CD4-positive, alpha-beta memory T cell (primary cell): ENCODE data around the gene DBP. TPM values are rescaled to one million over a fixed set of nuclear protein-coding genes. Genes with fewer than 3 reads are reported as not detected.
"Not testable (repeated sequence)": the region's sequence is repeated elsewhere in the genome, so short reads cannot be mapped to it uniquely, and the experiment has no call there.

Experiments
- CTCF ChIA-PET: fragments of 350-600 bp; sonication (Branson Sonifier 250); formaldehyde crosslinking; loops from one replicate; lab custom pipeline; 2021; ENCODE audit warnings: inconsistent platforms; ENCODE audit not compliant: partially characterized antibody; lab: Charles Lee
- POLR2A ChIA-PET: fragments of 350-600 bp; sonication (Branson Sonifier 250); formaldehyde crosslinking; loops from one replicate; lab custom pipeline; 2021; ENCODE audit not compliant: partially characterized antibody; lab: Charles Lee
- DNase-seq, 5 donors: peaks; one replicate each; pipeline versions ENCODE4 v3.0.0 to v3.0.0-alpha.2; 2020 to 2022; ENCODE audit warnings: mixed read lengths in 1 of 5
- H3K27ac ChIP-seq: one replicate; pipeline ENCODE4 v1.7.0; 2013; ENCODE audit warnings: low read depth, low read length
- H3K27me3 ChIP-seq: 2 replicates; pipeline ENCODE4 v1.7.0; 2013; ENCODE audit warnings: mild to moderate bottlenecking, low read length, moderate library complexity; ENCODE audit not compliant: insufficient read depth
- H3K36me3 ChIP-seq: 2 replicates; pipeline ENCODE4 v1.7.0; 2013; ENCODE audit warnings: mild to moderate bottlenecking, low read length, moderate library complexity; ENCODE audit not compliant: insufficient read depth
- H3K4me1 ChIP-seq: 2 replicates; pipeline ENCODE4 v1.7.0; 2013; ENCODE audit warnings: mild to moderate bottlenecking, low read length, moderate library complexity; ENCODE audit not compliant: insufficient read depth
- H3K4me3 ChIP-seq, 2 donors: one replicate each; pipeline ENCODE4 v1.7.0; 2013; ENCODE audit warnings: low read length in 2 of 2, mild to moderate bottlenecking in 1 of 2
- H3K9me3 ChIP-seq, 2 donors: one replicate each; pipeline ENCODE4 v1.7.0; 2013; ENCODE audit warnings: low read length in 2 of 2, control low read depth in 1 of 2; ENCODE audit not compliant: control insufficient read depth in 1 of 2
- H3K27ac Mint-ChIP-seq, 7 donors: one replicate each; pipeline ENCODE4 v1.8.0; 2020 to 2021; ENCODE audit warnings: mixed read lengths in 7 of 7, mild to moderate bottlenecking in 6 of 7, inconsistent platforms in 3 of 7, moderate library complexity in 3 of 7
- H3K27me3 Mint-ChIP-seq, 2 donors: one replicate each; pipeline ENCODE4 v1.8.0; 2020 to 2021; ENCODE audit warnings: mixed read lengths in 2 of 2
- H3K36me3 Mint-ChIP-seq, 2 donors: one replicate each; pipeline ENCODE4 v1.8.0; 2020 to 2021; ENCODE audit warnings: mixed read lengths in 2 of 2, inconsistent platforms in 1 of 2, mild to moderate bottlenecking in 1 of 2
- H3K4me1 Mint-ChIP-seq, 4 donors: one replicate each; pipeline ENCODE4 v1.8.0; 2020 to 2021; ENCODE audit warnings: mixed read lengths in 4 of 4, mild to moderate bottlenecking in 1 of 4
- H3K4me3 Mint-ChIP-seq, 8 donors: one replicate each; pipeline ENCODE4 v1.8.0; 2020 to 2021; ENCODE audit warnings: mixed read lengths in 8 of 8, mild to moderate bottlenecking in 7 of 8, moderate library complexity in 6 of 8, inconsistent platforms in 3 of 8
- H3K9me3 Mint-ChIP-seq, 8 donors: one replicate each; pipeline ENCODE4 v1.8.0; 2020 to 2021; ENCODE audit warnings: mixed read lengths in 8 of 8, mild to moderate bottlenecking in 5 of 8, inconsistent platforms in 3 of 8, moderate library complexity in 1 of 8
- intact Hi-C: fragments of 100-400 bp; cut with micrococcal nuclease; formaldehyde crosslinking; loops from one replicate; pipeline ENCODE4 v1.15.1; 2023
- polyA plus RNA-seq, 2 donors: library from polyadenylated mRNA; unstranded; fragments of 300-500 nt; fragmentation: Illumina TruSeq; gene quantifications; one replicate each; pipeline ENCODE4 v1.2.3, GENCODE V29; 2021
- total RNA-seq, 2 experiments: library from RNA; stranded (reverse); gene quantifications; one replicate each; pipeline ENCODE4 v1.2.3, GENCODE V29; 2021

DBP gene
- total and polyA plus RNA-seq, 4 experiments from 2014 or later: 37.4 to 113 (median 66.0) TPM

DNA sequence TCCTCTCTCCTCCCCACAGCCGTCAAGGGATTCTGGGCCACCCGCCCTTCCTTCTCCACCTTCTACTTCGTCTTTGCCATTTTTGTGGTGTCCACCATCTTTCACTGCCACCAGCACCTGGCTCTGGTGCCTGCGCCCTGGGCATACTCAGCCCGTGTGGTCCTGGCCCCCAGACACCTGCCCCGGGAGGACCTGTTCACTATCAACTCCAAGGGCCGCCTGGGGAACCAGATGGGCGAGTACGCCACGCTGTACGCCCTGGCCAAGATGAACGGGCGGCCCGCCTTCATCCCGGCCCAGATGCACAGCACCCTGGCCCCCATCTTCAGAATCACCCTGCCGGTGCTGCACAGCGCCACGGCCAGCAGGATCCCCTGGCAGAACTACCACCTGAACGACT is 42.8 kb upstream of the DBP start:
- H3K36me3 Mint-ChIP-seq, CTCF ChIA-PET, H3K9me3 ChIP-seq, H3K27ac ChIP-seq, H3K27me3 ChIP-seq, POLR2A ChIA-PET, DNase-seq, H3K36me3 ChIP-seq, H3K4me1 Mint-ChIP-seq, H3K4me3 Mint-ChIP-seq, intact Hi-C loops, H3K4me3 ChIP-seq, H3K4me1 ChIP-seq, H3K27me3 Mint-ChIP-seq, H3K27ac Mint-ChIP-seq, H3K9me3 Mint-ChIP-seq: not testable (repeated sequence)

DNA sequence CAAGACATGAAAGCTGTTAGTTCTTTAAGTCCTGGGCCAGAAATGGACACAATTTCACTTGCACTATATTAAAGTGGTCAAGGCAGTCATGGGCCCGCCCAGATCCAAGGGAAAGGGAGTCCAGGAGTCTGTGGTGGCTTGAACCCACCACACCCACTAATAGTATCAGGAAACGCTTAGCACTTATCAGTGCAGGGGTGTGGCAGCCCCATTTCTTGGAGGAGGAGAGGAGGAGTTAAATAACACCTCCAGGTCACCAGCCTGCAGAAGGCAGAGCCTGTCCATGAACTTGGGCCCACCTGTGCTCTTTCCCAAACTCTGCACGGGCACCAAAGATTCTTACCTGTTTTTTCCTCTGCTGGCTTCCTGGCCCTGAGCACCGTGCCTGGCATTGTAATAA is 41.0 kb upstream of the DBP start:
- DNase-seq: no peak
- Mint-ChIP-seq H3K27ac (no peak overlapping the region), H3K36me3 (no peaks in the 10 kb centered on the region), H3K4me1 (peaks cover 5 to 8% (median 6%) of the 10 kb centered on the region in 4 donors), H3K27me3 (no peaks in the 10 kb centered on the region), H3K9me3 (no peaks in the 10 kb centered on the region), H3K4me3 (no peak overlapping the region)
- Histone ChIP-seq H3K4me1 (peaks cover 9% of the 10 kb centered on the region), H3K9me3 (no peaks in the 10 kb centered on the region), H3K36me3 (no peaks in the 10 kb centered on the region), H3K27ac (no peak overlapping the region), H3K4me3 (no peak overlapping the region), H3K27me3 (no peaks in the 10 kb centered on the region)
- ChIA-PET CTCF (interaction anchor here (1.2 to 1.3 kb wide), 2 partner anchors 10 to 33 kb away, joined by 5 to 8 read pairs; partner anchors contain the start of gene CA11), POLR2A (interaction anchor here (1.0 kb wide), 1 partner anchor 61 kb away, joined by 3 read pairs; no protein-coding TSS in a partner anchor)
- intact Hi-C loops: no loop called here

DNA sequence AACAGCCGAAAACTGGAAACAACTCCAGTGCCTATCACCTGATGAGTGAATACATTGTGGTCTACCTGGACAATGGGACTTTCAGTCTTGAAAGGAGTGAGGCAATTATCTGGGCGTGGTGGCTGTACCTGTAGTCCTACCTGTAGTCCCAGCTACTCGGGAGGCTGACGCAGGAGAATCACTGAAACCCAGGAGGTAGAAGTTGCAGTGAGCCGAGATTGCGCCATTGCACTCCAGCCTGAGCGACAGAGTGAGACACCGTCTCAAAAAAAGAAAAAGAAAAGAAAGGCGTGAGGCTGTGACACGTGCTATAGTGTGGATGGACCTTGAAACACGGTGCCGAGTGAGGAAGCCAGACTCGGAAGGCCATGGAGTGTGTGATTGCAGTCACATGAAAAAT is 39.7 kb upstream of the DBP start:
- no peak overlapping the region for H3K4me3 Mint-ChIP-seq
- no peak overlapping the region for H3K4me3 ChIP-seq
- no peaks in the 10 kb centered on the region for H3K36me3 Mint-ChIP-seq
- H3K9me3 ChIP-seq: no peaks in the 10 kb centered on the region
- no peaks in the 10 kb centered on the region for H3K36me3 ChIP-seq
- no peaks in the 10 kb centered on the region for H3K27me3 ChIP-seq
- H3K4me1 Mint-ChIP-seq: peaks cover 5 to 8% (median 6%) of the 10 kb centered on the region in 4 donors
- ChIA-PET CTCF (interaction anchor here (1.6 to 3.6 kb wide), 4 partner anchors 12 to 166 kb away, joined by 4 to 34 read pairs (median 7); partner anchors contain the start of gene CA11), POLR2A (interaction anchor here (0.6 to 3.3 kb wide), 2 partner anchors 32 to 199 kb away, joined by 3 to 25 read pairs; partner anchors contain the start of gene CA11)
- no peak overlapping the region for H3K27ac ChIP-seq
- peaks cover 9% of the 10 kb centered on the region for H3K4me1 ChIP-seq
- no peaks in the 10 kb centered on the region for H3K9me3 Mint-ChIP-seq
- H3K27me3 Mint-ChIP-seq: no peaks in the 10 kb centered on the region
- no peak for DNase-seq
- intact Hi-C loops: no loop called here
- H3K27ac Mint-ChIP-seq: no peak overlapping the region

DNA sequence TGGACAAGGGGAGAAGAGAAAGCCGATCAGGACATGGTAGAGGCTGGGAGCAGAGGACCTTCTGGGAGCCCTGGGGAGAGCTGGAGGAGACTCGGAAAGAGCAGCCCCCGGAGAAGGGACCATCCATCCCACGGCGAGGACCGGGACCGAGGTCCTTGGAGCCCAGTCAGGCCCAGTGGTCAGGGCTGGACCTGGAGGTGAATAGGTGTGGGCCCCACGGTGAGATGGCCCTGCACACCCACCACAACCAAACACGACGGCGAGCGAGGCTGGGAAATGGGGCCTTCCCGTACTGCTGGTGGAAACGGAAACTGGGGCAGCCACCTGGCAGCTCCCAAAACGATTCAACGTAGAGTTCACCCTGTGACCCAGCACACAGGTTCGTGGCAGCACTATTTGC is 39.3 kb upstream of the DBP start:
- peaks cover 5 to 8% (median 6%) of the 10 kb centered on the region in 4 donors for H3K4me1 Mint-ChIP-seq
- no peaks in the 10 kb centered on the region for H3K9me3 Mint-ChIP-seq
- Histone ChIP-seq H3K36me3 (no peaks in the 10 kb centered on the region), H3K9me3 (no peaks in the 10 kb centered on the region), H3K4me1 (peaks cover 9% of the 10 kb centered on the region), H3K27ac (no peak overlapping the region), H3K27me3 (no peaks in the 10 kb centered on the region), H3K4me3 (no peak overlapping the region)
- no peak overlapping the region for H3K27ac Mint-ChIP-seq
- no peaks in the 10 kb centered on the region for H3K27me3 Mint-ChIP-seq
- DNase-seq: no peak
- ChIA-PET POLR2A (interaction anchor here (0.6 to 3.3 kb wide), 2 partner anchors 31 to 199 kb away, joined by 3 to 25 read pairs; partner anchors contain the start of gene CA11), CTCF (interaction anchor here (1.6 to 3.6 kb wide), 6 partner anchors 9 to 166 kb away, joined by 4 to 34 read pairs (median 8); partner anchors contain the start of gene CA11)
- H3K36me3 Mint-ChIP-seq: no peaks in the 10 kb centered on the region
- H3K4me3 Mint-ChIP-seq: no peak overlapping the region
- intact Hi-C loops: no loop called here

DNA sequence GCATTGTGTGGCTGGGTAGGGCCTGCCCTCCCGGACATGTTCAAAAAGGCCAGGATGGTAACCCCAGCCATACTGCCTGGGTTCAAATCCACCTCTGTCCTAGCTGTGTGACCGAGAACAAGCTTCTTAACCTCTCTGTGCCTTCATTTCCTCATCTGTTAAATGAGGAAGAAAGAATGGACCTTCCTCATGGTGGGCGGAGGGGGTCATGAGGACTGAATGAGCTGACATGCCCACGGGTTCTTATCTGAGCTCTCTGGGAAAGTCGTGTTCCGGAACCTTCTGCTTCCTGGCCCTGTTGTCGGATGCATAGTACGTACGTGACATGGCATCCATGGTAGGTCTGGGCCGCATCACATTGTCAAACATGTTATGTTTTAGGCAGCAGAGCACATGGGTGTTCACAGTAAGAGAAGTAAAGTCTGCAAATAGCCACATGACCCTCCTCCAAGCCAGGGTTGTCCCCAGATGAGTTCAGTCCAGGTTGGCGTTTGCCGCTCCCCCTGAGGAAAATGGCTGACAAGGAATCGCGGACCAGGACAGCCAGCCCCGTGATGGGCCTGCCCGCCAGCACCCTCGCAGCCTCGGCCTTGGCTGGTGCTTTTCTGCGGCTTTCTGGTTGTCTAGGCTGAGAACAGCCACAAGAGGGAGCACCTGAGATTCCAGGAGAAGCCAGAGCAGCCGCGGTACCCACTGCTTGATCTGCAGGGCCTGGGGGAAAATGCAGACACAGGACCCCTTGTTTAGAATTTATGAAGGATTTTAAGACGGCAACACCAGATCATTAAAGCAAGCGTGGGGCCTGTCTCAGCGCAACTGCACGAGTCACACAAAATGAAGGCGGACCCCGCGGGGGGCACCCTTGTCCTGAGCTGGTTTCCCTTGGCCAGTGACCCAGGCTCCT is 38.0 kb upstream of the DBP start:
- no peaks in the 10 kb centered on the region for H3K36me3 Mint-ChIP-seq
- Histone ChIP-seq H3K36me3 (no peaks in the 10 kb centered on the region), H3K27me3 (no peaks in the 10 kb centered on the region), H3K4me1 (peaks cover 9% of the 10 kb centered on the region), H3K9me3 (no peaks in the 10 kb centered on the region), H3K27ac (no peak overlapping the region), H3K4me3 (no peak overlapping the region)
- H3K9me3 Mint-ChIP-seq: no peaks in the 10 kb centered on the region
- intact Hi-C loops: loop anchor here (1.0 to 2.0 kb wide), 3 partner anchors 29 to 167 kb away; partner anchors contain the start of gene CA11
- POLR2A ChIA-PET: interaction anchor here (0.6 to 3.3 kb wide), 6 partner anchors 8 to 77 kb away, joined by 3 to 25 read pairs (median 4); partner anchors contain the start of genes CA11 and DBP
- peak overlapping the region in 1 of 8 donors; percentile 2 for H3K4me3 Mint-ChIP-seq
- DNase-seq: peak; percentile 72 to 80 (median 75)
- H3K27me3 Mint-ChIP-seq: no peaks in the 10 kb centered on the region
- H3K27ac Mint-ChIP-seq: peak overlapping the region in 3 of 7 donors; percentile 23 to 86 (median 64)
- peaks cover 5 to 8% (median 6%) of the 10 kb centered on the region in 4 donors for H3K4me1 Mint-ChIP-seq
- CTCF ChIA-PET: interaction anchor here (0.7 to 3.6 kb wide), 26 partner anchors 8 to 169 kb away, joined by 3 to 34 read pairs (median 5); partner anchors contain the start of genes CA11 and DBP

DNA sequence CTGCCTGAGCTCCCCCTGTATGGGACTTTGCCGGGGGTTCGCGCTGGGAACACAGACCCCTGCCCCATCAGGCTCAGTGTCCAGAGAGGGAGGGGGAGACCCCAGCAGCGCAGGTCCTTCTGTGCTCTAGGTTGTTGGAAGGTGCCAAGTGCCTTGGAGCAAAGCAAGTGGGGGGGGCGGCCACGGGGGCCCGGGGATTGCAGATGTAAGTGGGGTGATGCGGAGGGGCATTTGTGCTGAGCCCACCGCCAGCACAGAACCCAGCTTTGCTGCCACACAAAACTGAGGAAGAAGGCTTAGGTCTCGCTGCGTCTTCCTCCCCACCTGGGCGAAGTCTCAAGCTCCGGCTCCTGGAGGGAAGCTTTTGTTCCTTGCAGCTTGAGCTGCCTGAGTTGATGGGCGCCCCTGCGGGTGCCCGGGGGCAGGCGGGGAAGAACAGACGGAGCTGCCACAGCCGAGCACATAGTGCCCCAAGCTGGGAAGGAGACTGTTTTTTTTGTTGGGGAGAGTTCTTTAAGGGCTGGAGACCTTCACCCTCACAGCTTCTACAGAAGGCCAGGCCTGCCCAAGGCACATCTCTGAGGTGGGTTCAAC is 37.1 kb upstream of the DBP start:
- ChIA-PET CTCF (interaction anchor here (0.6 to 3.6 kb wide), 24 partner anchors 8 to 168 kb away, joined by 3 to 34 read pairs (median 5); partner anchors contain the start of genes CA11 and DBP), POLR2A (interaction anchor here (0.6 to 3.3 kb wide), 6 partner anchors 9 to 78 kb away, joined by 3 to 25 read pairs (median 4); partner anchors contain the start of genes CA11 and DBP)
- H3K36me3 Mint-ChIP-seq: no peaks in the 10 kb centered on the region
- no peak for DNase-seq
- H3K27me3 Mint-ChIP-seq: no peaks in the 10 kb centered on the region
- H3K27me3 ChIP-seq: no peaks in the 10 kb centered on the region
- H3K4me3 Mint-ChIP-seq: no peak overlapping the region
- H3K36me3 ChIP-seq: no peaks in the 10 kb centered on the region
- peaks cover 9% of the 10 kb centered on the region for H3K4me1 ChIP-seq
- no peaks in the 10 kb centered on the region for H3K9me3 ChIP-seq
- intact Hi-C loops: loop anchor here (2.0 kb wide), 1 partner anchor 64 kb away; no protein-coding TSS in a partner anchor
- no peak overlapping the region for H3K27ac ChIP-seq
- peaks cover 7 to 9% (median 8%) of the 10 kb centered on the region in 4 donors for H3K4me1 Mint-ChIP-seq
- no peak overlapping the region for H3K27ac Mint-ChIP-seq
- H3K4me3 ChIP-seq: no peak overlapping the region
- no peaks in the 10 kb centered on the region for H3K9me3 Mint-ChIP-seq
